GM21529 (cell line): ENCODE results near the gene MICOS13.
"Not testable (repeated sequence)": the region's sequence is repeated elsewhere in the genome, so short reads cannot be mapped to it uniquely, and the experiment has no call there.

Source experiments
- ATAC-seq: cut with Tn5 transposase; IDR thresholded peaks from one replicate; pipeline ENCODE4 v1.9.1; 2021; ENCODE audit not compliant: unreplicated experiment

Gene MICOS13, protein sequence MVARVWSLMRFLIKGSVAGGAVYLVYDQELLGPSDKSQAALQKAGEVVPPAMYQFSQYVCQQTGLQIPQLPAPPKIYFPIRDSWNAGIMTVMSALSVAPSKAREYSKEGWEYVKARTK

DNA sequence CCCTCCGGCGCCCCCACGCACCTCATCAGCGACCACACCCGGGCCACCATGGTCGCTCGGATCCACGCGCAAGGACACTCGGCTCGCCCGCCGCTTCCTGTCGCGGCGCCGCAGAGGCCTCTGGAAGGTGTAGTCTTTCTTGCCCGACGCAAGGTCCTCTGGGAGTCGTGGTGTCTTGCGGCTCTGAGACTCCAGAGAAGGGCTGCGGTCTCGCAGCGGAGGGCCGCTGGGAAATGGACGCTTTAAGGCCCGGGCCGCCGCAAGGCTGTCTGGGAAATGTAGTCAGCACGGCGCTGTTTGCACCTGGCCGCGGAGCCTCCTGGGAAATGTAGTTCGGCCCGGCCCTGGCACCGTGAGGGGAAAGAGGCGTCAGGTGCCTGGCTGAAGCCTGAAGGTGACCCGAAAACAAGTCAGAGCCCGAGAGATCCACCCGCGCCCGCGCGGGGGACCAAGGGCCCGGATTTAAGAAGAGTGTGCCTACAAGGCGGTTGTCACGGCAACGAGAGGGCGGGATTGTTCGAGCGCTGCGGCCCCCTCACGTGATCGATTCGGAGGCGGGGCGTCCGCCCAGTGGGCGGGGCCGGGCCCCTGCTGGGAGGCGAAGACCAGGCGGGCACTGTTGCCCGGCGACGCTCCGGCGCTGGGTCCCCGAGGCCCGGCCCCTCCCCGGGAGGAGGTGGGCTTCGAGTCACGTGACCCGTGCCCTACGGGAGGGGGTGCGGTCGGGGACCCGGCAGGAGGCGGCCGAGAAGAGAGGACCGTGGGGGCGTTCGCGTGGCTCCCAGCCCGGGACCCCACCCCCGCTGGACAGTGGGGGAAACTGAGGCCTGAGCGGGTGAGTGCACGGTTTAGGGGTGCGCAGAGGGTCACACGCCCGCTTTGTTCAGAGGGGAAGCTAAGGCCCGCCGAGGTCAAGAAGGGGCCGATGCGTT is at the start of gene MICOS13, which contains the start of gene HSD11B1L:
Gene MICOS13 (minus strand): TSS at position 80 of the 932 bp plus-strand sequence. CDS start 30 bp downstream, at position 50.
Gene HSD11B1L (plus strand): TSS at position 591 of the 932 bp plus-strand sequence. CDS start 3,806 bp downstream, outside the sequence.
- peak; percentile 88 for ATAC-seq

GRCh38 chr19:5727453-5728050 is 47.2 kb upstream of the MICOS13 start:
- ATAC-seq = no peak

GRCh38 chr19:5719961-5720790 is 39.9 kb upstream of the MICOS13 start, which contains the start of the genes CATSPERD and LONP1:
TSS of gene CATSPERD (plus strand) at chr19:5720637. CDS start at chr19:5720738, 101 bp downstream.
TSS of gene LONP1 (minus strand) at chr19:5720146. CDS start at chr19:5720132, 14 bp downstream.
- ATAC-seq = peak; percentile 85

- peak; percentile 2 for ATAC-seq
These were observed 39.1 kb upstream of the MICOS13 start for GRCh38 chr19:5719274-5719960.

DNA sequence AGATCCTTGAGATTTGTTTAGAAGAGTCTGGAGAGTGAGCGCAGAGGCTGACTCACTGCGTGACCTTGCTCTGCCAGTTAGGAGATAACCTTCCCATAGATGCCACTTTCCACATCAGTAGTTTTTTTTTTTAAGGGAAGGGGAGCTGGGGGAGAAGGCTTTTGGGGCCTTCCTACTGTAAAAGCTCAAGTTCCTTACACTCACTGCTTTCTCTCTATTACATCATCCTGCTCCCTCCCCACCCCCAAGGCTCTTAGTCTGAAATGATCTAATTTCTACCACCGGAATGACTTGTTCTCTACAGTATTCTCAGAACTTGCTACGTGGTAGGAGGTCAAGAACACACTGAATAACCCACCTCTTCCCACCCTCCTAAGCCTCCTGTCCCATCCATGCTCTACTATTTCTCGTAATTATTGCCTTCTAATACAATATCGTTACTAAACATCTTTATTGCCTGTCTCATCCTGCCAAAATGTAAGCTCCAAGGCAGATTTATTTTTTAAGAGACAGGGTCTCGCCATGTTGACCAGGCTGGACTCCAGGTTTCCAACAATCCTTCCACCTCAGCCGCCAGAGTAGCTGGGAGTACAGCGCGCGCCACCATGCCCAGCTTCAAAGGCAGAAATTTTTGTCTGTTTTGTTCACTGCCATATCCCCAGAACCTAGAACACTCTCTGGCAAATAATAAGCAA is 38.4 kb upstream of the MICOS13 start:
- no peak for ATAC-seq

GRCh38 chr19:5718037-5718578 is 37.8 kb upstream of the MICOS13 start:
- ATAC-seq = no peak

GRCh38 chr19:5717215-5717935 is 37.1 kb upstream of the MICOS13 start:
- ATAC-seq = no peak

DNA sequence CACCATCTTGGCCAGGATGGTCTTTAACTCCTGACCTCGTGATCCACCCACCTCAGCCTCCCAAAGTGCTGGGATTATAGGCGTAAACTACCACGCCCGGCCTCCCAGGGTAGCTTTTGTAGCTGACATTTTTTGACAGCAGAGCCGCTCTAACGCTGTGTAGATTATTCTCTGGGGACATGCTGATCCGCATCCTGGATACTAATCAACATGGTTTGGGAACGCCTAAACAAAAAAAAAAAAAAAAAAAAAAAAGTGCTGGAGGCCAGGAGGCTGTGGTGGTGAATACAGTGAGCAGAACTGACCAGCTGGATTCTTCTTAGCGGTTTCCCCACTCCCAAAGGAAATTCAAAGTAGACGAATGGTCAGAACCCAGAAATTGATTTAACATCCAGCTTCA is 34.5 kb upstream of the MICOS13 start:
- ATAC-seq = no peak

DNA sequence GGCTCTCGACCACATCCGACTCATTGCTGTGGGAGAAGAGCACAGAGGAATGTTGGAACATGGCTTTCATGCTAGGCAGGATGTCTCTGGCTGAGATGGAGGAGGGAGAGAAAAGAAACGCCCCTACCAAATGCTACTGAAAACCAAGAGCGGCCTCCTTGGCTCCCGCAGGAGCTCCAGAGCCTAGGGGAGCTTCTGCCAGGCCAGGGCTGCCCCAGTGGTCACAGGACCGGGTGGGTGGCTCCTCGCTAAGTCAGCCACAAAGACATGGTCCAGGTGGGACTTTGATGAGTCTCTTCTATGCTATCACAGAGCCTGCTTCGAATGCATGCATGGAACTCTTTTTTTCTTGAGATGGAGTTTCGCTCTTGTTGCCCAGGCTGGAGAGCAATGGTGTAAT is 32.9 kb upstream of the MICOS13 start:
- no peak for ATAC-seq

- ATAC-seq = no peak
These were observed 31.4 kb upstream of the MICOS13 start for GRCh38 chr19:5711713-5712161.

GRCh38 chr19:5711025-5711424 is 30.7 kb upstream of the MICOS13 start:
- no peak for ATAC-seq

- ATAC-seq = no peak
These were observed 27.6 kb upstream of the MICOS13 start for GRCh38 chr19:5707576-5708575.

GRCh38 chr19:5706876-5707573 is 26.7 kb upstream of the MICOS13 start:
- no peak for ATAC-seq

DNA sequence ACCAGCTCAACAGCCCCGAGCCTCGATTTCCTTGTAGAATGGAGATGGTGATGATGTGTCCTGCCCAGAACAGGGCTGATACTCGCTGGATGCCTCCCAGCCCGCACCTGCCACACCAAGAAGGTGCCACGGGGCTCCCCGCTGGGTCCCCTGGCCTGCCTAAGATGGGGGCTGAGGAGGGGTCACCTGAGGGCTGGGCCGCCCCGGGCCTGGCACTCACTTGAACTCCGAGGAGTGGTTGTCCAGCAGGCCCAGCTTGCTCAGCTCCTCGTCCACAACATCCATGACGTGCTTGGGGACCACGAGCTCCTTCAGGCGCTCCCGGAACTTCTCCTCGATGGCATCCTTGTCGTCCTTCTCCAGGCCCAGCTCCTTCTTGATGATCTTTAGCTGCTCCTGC is 25.2 kb upstream of the MICOS13 start:
- no peak for ATAC-seq

DNA sequence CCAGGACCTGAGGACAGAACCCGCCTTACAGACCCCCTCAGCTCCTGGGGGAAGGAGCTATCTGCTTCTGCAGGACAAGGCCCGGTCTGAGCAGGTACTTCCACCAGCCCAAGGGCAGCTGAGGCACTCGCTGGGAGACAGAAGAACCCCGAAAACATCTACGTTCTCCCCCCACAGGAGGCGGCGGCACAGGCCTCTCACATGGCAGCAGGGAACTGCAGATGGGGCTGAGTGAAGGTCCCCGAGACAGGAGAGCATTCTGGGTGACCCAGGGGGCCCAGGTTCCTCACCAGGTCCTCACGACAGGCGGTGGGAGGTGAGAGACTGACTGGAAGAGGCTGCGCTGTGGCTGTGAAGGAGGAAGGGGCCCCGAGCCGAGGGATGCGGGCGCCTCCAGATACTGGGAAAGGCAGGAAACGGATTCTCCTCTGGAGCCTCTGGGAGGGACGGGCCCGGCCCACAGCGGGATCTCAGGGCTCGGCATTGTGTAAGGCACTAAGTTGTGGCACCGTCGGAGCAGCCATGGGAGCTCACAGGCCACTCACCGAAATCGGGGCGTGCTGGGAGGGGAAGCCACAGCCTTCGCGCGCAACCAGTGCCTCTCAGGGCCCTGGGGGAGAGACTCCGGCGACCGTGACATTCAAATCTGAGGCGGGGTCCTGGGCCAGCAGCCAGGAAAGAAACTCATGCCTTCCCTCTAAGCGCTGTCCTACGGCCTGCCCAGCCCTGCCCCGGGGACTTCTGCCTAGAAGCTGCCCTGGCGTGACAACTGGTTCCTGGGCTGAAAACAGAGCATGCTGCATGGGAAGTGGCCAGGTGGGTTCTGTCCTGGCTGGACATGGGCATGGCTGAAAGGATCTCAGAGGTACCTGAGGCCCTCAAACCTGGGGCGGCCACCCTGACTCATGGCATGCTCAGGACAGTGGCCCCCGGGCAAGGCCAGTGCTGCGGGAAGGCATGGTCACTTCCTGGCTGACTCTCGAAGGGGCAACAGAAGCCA is 23.8 kb upstream of the MICOS13 start:
- no peak for ATAC-seq

DNA sequence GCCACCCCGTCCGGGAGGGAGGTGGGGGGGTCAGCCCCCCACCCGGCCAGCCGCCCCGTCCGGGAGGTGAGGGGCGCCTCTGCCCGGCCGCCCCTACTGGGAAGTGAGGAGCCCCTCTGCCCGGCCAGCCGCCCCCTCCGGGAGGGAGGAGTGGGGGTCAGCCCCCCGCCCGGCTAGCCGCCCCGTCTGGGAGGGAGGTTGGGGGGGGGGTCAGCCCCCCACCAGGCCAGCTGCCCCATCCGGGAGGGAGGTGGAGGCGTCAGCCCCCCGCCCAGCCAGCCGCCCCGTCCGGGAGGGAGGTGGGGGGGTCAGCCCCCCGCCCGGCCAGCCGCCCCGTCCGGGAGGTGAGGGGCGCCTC is 21.7 kb upstream of the MICOS13 start:
- ATAC-seq = not testable (repeated sequence)
